ENCODE measurements around the gene CHCHD10.

CHCHD10 gene

GRCh38 chr22:23786261-23786710, 18.5 kb upstream of the CHCHD10 start:
- Histone ChIP-seq H2AFZ (peak overlapping the region; percentile 74), H3K27ac (peak overlapping the region; percentile 97), H3K9ac (no peak overlapping the region), H3K4me2 (ENCODE audit: low read length) (peak overlapping the region; percentile 68), H3K4me3 (ENCODE audit: low read depth, low read length) (peak overlapping the region; percentile 85), H3K27me3 (ENCODE audit: control insufficient read depth, insufficient read depth, low read length) (no peaks in the 10 kb centered on the region), H3K9me3 (ENCODE audit: control insufficient read depth, low read length) (no peaks in the 10 kb centered on the region), H3K4me1 (peaks cover 3% of the 10 kb centered on the region), H3K36me3 (ENCODE audit: control insufficient read depth, insufficient read depth, low read length) (no peaks in the 10 kb centered on the region), H3K79me2 (peaks cover 12% of the 10 kb centered on the region)
- no peak for TF ChIP-seq CTCF (IDR thresholded peaks at IDR 0.05)

GRCh38 chr22:23784215-23784732, 16.5 kb upstream of the CHCHD10 start:
- Histone ChIP-seq H3K4me3 (ENCODE audit: low read depth, low read length) (no peak overlapping the region), H3K27ac (no peak overlapping the region), H3K9ac (no peak overlapping the region), H3K4me2 (ENCODE audit: low read length) (no peak overlapping the region), H3K27me3 (ENCODE audit: control insufficient read depth, insufficient read depth, low read length) (no peaks in the 10 kb centered on the region), H3K9me3 (ENCODE audit: control insufficient read depth, low read length) (no peaks in the 10 kb centered on the region), H3K79me2 (peaks cover 3% of the 10 kb centered on the region), H2AFZ (no peak overlapping the region), H3K36me3 (ENCODE audit: control insufficient read depth, insufficient read depth, low read length) (no peaks in the 10 kb centered on the region), H3K4me1 (peaks cover 3% of the 10 kb centered on the region)
- TF ChIP-seq CTCF (IDR thresholded peaks at IDR 0.05): no peak

- Histone ChIP-seq H3K79me2 (peaks cover 3% of the 10 kb centered on the region), H3K9ac (no peak overlapping the region), H3K36me3 (ENCODE audit: control insufficient read depth, insufficient read depth, low read length) (no peaks in the 10 kb centered on the region), H3K9me3 (ENCODE audit: control insufficient read depth, low read length) (no peaks in the 10 kb centered on the region), H3K4me3 (ENCODE audit: low read depth, low read length) (no peak overlapping the region), H2AFZ (no peak overlapping the region), H3K27ac (no peak overlapping the region), H3K27me3 (ENCODE audit: control insufficient read depth, insufficient read depth, low read length) (no peaks in the 10 kb centered on the region), H3K4me2 (ENCODE audit: low read length) (no peak overlapping the region), H3K4me1 (peaks cover 3% of the 10 kb centered on the region)
- TF ChIP-seq CTCF (IDR thresholded peaks at IDR 0.05): no peak
Measured at GRCh38 chr22:23783265-23784150, 15.7 kb upstream of the CHCHD10 start.

- Histone ChIP-seq H3K36me3 (ENCODE audit: control insufficient read depth, insufficient read depth, low read length) (no peaks in the 10 kb centered on the region), H3K27me3 (ENCODE audit: control insufficient read depth, insufficient read depth, low read length) (no peaks in the 10 kb centered on the region), H3K9ac (no peak overlapping the region), H3K4me2 (ENCODE audit: low read length) (no peak overlapping the region), H3K79me2 (no peaks in the 10 kb centered on the region), H2AFZ (no peak overlapping the region), H3K9me3 (ENCODE audit: control insufficient read depth, low read length) (no peaks in the 10 kb centered on the region), H3K4me1 (no peaks in the 10 kb centered on the region), H3K4me3 (ENCODE audit: low read depth, low read length) (no peak overlapping the region), H3K27ac (no peak overlapping the region)
- TF ChIP-seq CTCF (IDR thresholded peaks at IDR 0.05): no peak
Measured at GRCh38 chr22:23782703-23783102, 14.9 kb upstream of the CHCHD10 start.

Data from parathyroid adenoma (tissue), 2 donors.